DOHH2 (cell line): ENCODE measurements around the gene ADGRL3.

Experiments
- H3F3A ChIP-seq: fragments of 200-600 bp; sonication (generic), shearing (Covaris generic); 2 replicates; pipeline ENCODE4 v1.6.0; 2016; ENCODE audit warnings: antibody characterized with exemption, mild to moderate bottlenecking; ENCODE audit not compliant: control insufficient read depth, insufficient read depth
- H3K27ac ChIP-seq: fragments of 200-600 bp; sonication (generic); 2 replicates; pipeline ENCODE4 v1.5.1; 2014; ENCODE audit warnings: low read depth, mild to moderate bottlenecking, low read length, moderate library complexity
- H3K27me3 ChIP-seq: fragments of 200-600 bp; sonication (generic); 2 replicates; pipeline ENCODE4 v1.6.1; 2014; ENCODE audit warnings: mild to moderate bottlenecking, low read length, mixed read lengths; ENCODE audit not compliant: control insufficient read depth
- H3K36me3 ChIP-seq: fragments of 200-600 bp; sonication (generic); 2 replicates; pipeline ENCODE4 v1.6.1; 2014; ENCODE audit warnings: mild to moderate bottlenecking, low read length, moderate library complexity, mixed read lengths; ENCODE audit not compliant: control insufficient read depth
- H3K4me1 ChIP-seq: fragments of 200-600 bp; sonication (generic); 2 replicates; pipeline ENCODE4 v1.6.1; 2014; ENCODE audit warnings: mild to moderate bottlenecking, low read length, mixed read lengths; ENCODE audit not compliant: control insufficient read depth
- H3K4me2 ChIP-seq: fragments of 200-600 bp; sonication (generic); 2 replicates; pipeline ENCODE4 v1.6.0; 2014; ENCODE audit warnings: mild to moderate bottlenecking, low read length, moderate library complexity
- H3K4me3 ChIP-seq: fragments of 200-600 bp; sonication (generic); 2 replicates; pipeline ENCODE4 v1.5.1; 2014; ENCODE audit warnings: mild to moderate bottlenecking, low read length, mixed read lengths
- H3K79me2 ChIP-seq: fragments of 200-600 bp; sonication (generic); 2 replicates; pipeline ENCODE4 v1.6.1; 2014; ENCODE audit warnings: mild to moderate bottlenecking, low read length, mixed read lengths; ENCODE audit not compliant: control insufficient read depth
- H3K9me2 ChIP-seq: fragments of 200-600 bp; sonication (generic); replicated peaks from 2 replicates; pipeline ENCODE4 v1.6.1; 2014; ENCODE audit warnings: mild to moderate bottlenecking, low read length, mixed read lengths; ENCODE audit not compliant: control insufficient read depth
- H3K9me3 ChIP-seq: fragments of 200-600 bp; sonication (generic); 2 replicates; pipeline ENCODE4 v1.6.1; 2014; ENCODE audit warnings: antibody characterized with exemption, low read length, mixed read lengths; ENCODE audit not compliant: control insufficient read depth, insufficient read depth
- H4K20me1 ChIP-seq: fragments of 200-600 bp; sonication (generic); 2 replicates; pipeline ENCODE4 v1.6.0; 2014; ENCODE audit warnings: low read depth, mild to moderate bottlenecking, antibody characterized with exemption, low read length, moderate library complexity; ENCODE audit not compliant: control insufficient read depth, insufficient read depth
- EZH2phosphoT487 ChIP-seq: fragments of 200-600 bp; sonication (generic); IDR thresholded peaks from 2 replicates; pipeline ENCODE4 v1.6.1; 2017; ENCODE audit warnings: borderline replicate concordance, mild to moderate bottlenecking, antibody characterized with exemption, low read length, moderate library complexity, mixed read lengths
- TF ChIP-seq, protein P1 (sequence below): fragments of 200-600 bp; sonication (generic); IDR thresholded peaks from one replicate; pipeline ENCODE4 v1.5.1; 2014; ENCODE audit warnings: antibody characterized with exemption, mild to moderate bottlenecking, low read depth, low read length; ENCODE audit not compliant: poor library complexity, severe bottlenecking

ADGRL3 gene

DNA sequence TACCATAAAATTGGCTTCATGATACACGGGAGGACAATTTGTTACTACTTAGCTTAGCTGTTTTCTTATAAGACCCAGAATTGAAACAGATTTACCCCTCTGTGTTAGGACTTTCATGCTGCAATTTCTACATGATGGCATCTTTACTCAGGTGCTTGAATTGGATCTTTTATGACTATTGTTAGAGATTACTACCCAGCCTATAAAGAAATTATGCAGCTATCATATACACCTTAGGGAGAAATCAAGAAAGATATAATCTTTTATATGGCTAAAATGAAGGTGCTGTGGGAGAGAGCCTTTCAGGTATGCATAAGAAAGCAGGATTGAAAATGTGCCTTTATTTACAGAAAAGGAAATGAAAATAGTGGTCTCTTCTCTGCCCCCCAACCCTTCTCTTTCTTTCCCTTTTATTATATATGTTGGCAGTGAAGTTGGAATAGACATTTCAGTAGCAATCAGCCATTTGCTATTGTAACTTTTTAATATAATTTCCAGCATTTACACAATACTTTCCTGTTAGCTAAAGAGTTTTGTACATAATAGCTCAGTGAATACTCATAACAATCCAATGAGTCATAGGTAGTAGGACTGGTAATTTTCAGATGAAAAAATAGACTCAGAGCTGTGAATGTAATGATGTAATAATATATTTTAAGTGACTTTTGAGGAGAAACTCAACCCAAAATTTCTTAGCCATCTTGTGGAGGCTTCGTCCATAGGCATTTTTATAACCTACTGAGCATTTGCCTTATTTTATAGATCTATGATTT, 311.8 kb downstream of the ADGRL3 start:
- Histone ChIP-seq H4K20me1 (no peaks in the 10 kb centered on the region), H3K36me3 (no peaks in the 10 kb centered on the region), H3K4me2 (no peak overlapping the region), H3K4me1 (no peaks in the 10 kb centered on the region), H3K4me3 (no peak overlapping the region), H3K27me3 (no peaks in the 10 kb centered on the region), H3K79me2 (no peaks in the 10 kb centered on the region), H3K9me3 (no peaks in the 10 kb centered on the region), H3F3A (no peaks in the 10 kb centered on the region), H3K27ac (no peak overlapping the region), H3K9me2 (no peaks in the 10 kb centered on the region)
- no peak for TF ChIP-seq EZH2phosphoT487
- TF ChIP-seq, protein P1, sequence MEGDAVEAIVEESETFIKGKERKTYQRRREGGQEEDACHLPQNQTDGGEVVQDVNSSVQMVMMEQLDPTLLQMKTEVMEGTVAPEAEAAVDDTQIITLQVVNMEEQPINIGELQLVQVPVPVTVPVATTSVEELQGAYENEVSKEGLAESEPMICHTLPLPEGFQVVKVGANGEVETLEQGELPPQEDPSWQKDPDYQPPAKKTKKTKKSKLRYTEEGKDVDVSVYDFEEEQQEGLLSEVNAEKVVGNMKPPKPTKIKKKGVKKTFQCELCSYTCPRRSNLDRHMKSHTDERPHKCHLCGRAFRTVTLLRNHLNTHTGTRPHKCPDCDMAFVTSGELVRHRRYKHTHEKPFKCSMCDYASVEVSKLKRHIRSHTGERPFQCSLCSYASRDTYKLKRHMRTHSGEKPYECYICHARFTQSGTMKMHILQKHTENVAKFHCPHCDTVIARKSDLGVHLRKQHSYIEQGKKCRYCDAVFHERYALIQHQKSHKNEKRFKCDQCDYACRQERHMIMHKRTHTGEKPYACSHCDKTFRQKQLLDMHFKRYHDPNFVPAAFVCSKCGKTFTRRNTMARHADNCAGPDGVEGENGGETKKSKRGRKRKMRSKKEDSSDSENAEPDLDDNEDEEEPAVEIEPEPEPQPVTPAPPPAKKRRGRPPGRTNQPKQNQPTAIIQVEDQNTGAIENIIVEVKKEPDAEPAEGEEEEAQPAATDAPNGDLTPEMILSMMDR: no peak

DNA sequence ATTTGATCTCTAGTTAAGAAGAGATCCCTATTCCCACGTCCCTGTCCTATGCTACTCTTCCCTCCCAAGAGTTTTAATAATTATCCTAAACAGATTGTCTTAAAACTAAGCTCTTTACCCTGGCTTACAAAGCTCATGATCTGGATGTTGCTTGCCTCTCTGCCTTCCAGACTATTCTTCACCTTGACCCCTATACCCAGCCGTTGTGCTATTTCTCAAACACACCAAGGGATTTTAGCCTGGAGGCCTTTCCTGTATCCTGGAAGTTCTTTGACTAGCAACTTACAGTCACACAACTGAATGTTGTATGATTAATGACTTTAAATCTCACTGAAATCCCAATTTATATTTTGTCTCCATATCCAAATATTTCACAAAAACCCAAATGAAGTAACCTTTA, 314.9 kb downstream of the ADGRL3 start:
- H3K27ac ChIP-seq: no peak overlapping the region
- no peaks in the 10 kb centered on the region for H3K36me3 ChIP-seq
- H3K4me2 ChIP-seq: no peak overlapping the region
- no peaks in the 10 kb centered on the region for H3K9me3 ChIP-seq
- no peaks in the 10 kb centered on the region for H3K27me3 ChIP-seq
- no peaks in the 10 kb centered on the region for H4K20me1 ChIP-seq
- H3K4me1 ChIP-seq: no peaks in the 10 kb centered on the region
- H3K79me2 ChIP-seq: no peaks in the 10 kb centered on the region
- no peak for TF ChIP-seq EZH2phosphoT487
- TF ChIP-seq, protein P1: no peak
- no peak overlapping the region for H3K4me3 ChIP-seq
- no peaks in the 10 kb centered on the region for H3K9me2 ChIP-seq
- H3F3A ChIP-seq: no peaks in the 10 kb centered on the region

DNA sequence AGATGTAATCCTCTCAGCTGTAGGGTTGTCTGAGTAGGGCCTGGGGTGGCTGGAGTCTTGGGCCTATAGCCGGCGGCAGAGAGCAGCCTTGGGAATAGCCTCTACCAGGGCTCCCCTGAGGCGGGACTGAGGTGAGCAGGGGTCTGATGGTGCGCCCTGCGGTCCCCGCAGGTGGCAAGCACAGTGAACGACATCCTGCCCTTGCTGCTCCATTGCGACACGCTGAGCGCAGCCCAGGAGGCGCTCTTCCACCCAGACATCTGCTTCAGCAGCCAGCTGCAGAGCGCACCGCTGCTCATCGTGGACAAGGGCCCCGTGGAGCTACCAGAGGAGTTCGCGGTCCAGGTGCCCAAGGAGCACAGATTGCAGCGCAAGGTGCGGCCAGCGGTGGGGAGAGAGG, 317.0 kb downstream of the ADGRL3 start:
- Histone ChIP-seq H3K4me1 (no peaks in the 10 kb centered on the region), H3K27me3 (no peaks in the 10 kb centered on the region), H3F3A (no peaks in the 10 kb centered on the region), H3K27ac (no peak overlapping the region), H3K4me2 (no peak overlapping the region), H3K36me3 (no peaks in the 10 kb centered on the region), H3K9me2 (no peaks in the 10 kb centered on the region), H4K20me1 (no peaks in the 10 kb centered on the region), H3K9me3 (no peaks in the 10 kb centered on the region), H3K4me3 (no peak overlapping the region), H3K79me2 (no peaks in the 10 kb centered on the region)
- TF ChIP-seq, protein P1: no peak
